Lung (tissue), 16 donors: Measurements from ENCODE around the gene XYLT2. TPM values are rescaled to one million over a fixed set of nuclear protein-coding genes. Genes with fewer than 3 reads are reported as not detected.

Experiments
- ATAC-seq: fragments of 200-7000 bp; cut with Tn5 transposase; one replicate; pipeline ENCODE4 v1.9.1; 2020; ENCODE audit warnings: moderate number of reproducible peaks; ENCODE audit not compliant: insufficient read depth, low FRiP score
- DNase-seq, 3 donors: peaks; one replicate each; pipeline ENCODE4 v3.0.0-alpha.2; 2013 to 2017
- H3K27ac ChIP-seq, 2 donors: one replicate each; pipeline ENCODE4 v1.5.1; 2013; ENCODE audit warnings: mild to moderate bottlenecking in 2 of 2, moderate library complexity in 2 of 2, control low read depth in 1 of 2, inconsistent platforms in 1 of 2, low read depth in 1 of 2, low read length in 1 of 2
- H3K27me3 ChIP-seq, 3 donors: one replicate each; pipeline ENCODE4 v1.5.1; 2013; ENCODE audit warnings: low read length in 2 of 3; ENCODE audit not compliant: control insufficient read depth in 3 of 3, insufficient read depth in 3 of 3
- H3K36me3 ChIP-seq, 4 donors: one replicate each; pipeline ENCODE4 v1.5.1; 2013; ENCODE audit warnings: low read length in 4 of 4, mild to moderate bottlenecking in 1 of 4, moderate library complexity in 1 of 4; ENCODE audit not compliant: control insufficient read depth in 4 of 4, insufficient read depth in 4 of 4
- H3K4me1 ChIP-seq, 5 donors: one replicate each; pipeline ENCODE4 v1.5.1; 2013; ENCODE audit warnings: low read length in 5 of 5, mild to moderate bottlenecking in 2 of 5, moderate library complexity in 1 of 5; ENCODE audit not compliant: control insufficient read depth in 5 of 5, insufficient read depth in 5 of 5
- H3K4me3 ChIP-seq: one replicate; pipeline ENCODE4 v1.5.1; 2013; ENCODE audit warnings: mild to moderate bottlenecking, control low read depth, moderate library complexity
- H3K9ac ChIP-seq, 2 donors: one replicate each; pipeline ENCODE4 v1.5.1; 2013; ENCODE audit warnings: low read length in 2 of 2, control low read depth in 1 of 2; ENCODE audit not compliant: insufficient read depth in 1 of 2
- H3K9me3 ChIP-seq, 4 donors: one replicate each; pipeline ENCODE4 v1.5.1; 2013; ENCODE audit warnings: low read length in 3 of 4, mild to moderate bottlenecking in 1 of 4, moderate library complexity in 1 of 4; ENCODE audit not compliant: control insufficient read depth in 4 of 4, insufficient read depth in 3 of 4
- CTCF ChIP-seq: IDR thresholded peaks from 2 replicates; pipeline ENCODE4 v1.5.1; 2012; ENCODE audit warnings: mild to moderate bottlenecking; ENCODE audit errors: control extremely low read depth, extremely low read depth
- WGBS, 2 donors: extraction: QIAGEN DNeasy Blood & Tissue Kit; methylation state at CpG; one replicate each; pipeline ENCODE4 v1.1.7; 2013; 5-methylcytosine and 5-hydroxymethylcytosine counted together
- long read RNA-seq, 5 donors: transcript quantifications; one replicate each; lab custom pipeline, GENCODE V29; 2026
- polyA plus RNA-seq, 2 donors: library from polyadenylated mRNA; stranded (reverse); fragments of 200-250 nt; gene quantifications; one replicate each; pipeline ENCODE4 v1.2.1, GENCODE V29; 2013
- total RNA-seq, 2 donors: library from RNA; depleted of rRNA in 1 of 2; stranded (reverse); fragments of >200 nt in 1 of 2; gene quantifications; one replicate each; pipeline ENCODE4 v1.2.1, GENCODE V29; 2014 to 2021
- donor health status: control.
- donor health status: control.
- donor health status: Bipolar disorder and iron deficiency.
- donor health status: healthy.
- donor health status: DM: yes; HTN: yes; CAD: no.

The XYLT2 gene
- 10 to 100 TPM; 20.9 to 28.5 TPM for total RNA-seq
- 10 to 100 TPM in 1 of 2 donors, 1 to 10 TPM in 1; 9.6 to 11.5 TPM for polyA plus RNA-seq
- long read RNA-seq, donor 1, transcript XYLT2-206 (1 exons, 2,174 nt) = major isoform, 18 of 28 reads
- long read RNA-seq, donor 1, partial matches to known transcripts = 6 of 28 reads
- long read RNA-seq, donor 1, other reads (novel, unspliced or antisense) = 0 of 28 reads
- long read RNA-seq, donor 2, transcript XYLT2-206 (1 exons, 2,174 nt) = major isoform, 14 of 14 reads
- long read RNA-seq, donor 2, partial matches to known transcripts = 0 of 14 reads
- long read RNA-seq, donor 2, other reads (novel, unspliced or antisense) = 0 of 14 reads
- long read RNA-seq, donor 3, transcript XYLT2-206 (1 exons, 2,174 nt) = major isoform, 14 of 15 reads
- long read RNA-seq, donor 3, partial matches to known transcripts = 0 of 15 reads
- long read RNA-seq, donor 3, other reads (novel, unspliced or antisense) = 0 of 15 reads
- long read RNA-seq, donor 4, transcript XYLT2-206 (1 exons, 2,174 nt) = major isoform, 14 of 19 reads
- long read RNA-seq, donor 4, partial matches to known transcripts = 5 of 19 reads
- long read RNA-seq, donor 4, other reads (novel, unspliced or antisense) = 0 of 19 reads
- long read RNA-seq, donor 5, transcript XYLT2-206 (1 exons, 2,174 nt) = major isoform, 27 of 33 reads
- long read RNA-seq, donor 5, partial matches to known transcripts = 0 of 33 reads
- long read RNA-seq, donor 5, other reads (novel, unspliced or antisense) = 0 of 33 reads

GRCh38 chr17:50345432-50346312 is at the start of gene XYLT2:
Gene XYLT2 (plus strand): TSS chr17:50346126. CDS start chr17:50346141, 15 bp downstream.
- Histone ChIP-seq H3K27me3 (no peaks in the 10 kb centered on the region), H3K9me3 (no peaks in the 10 kb centered on the region), H3K9ac (peak within 1 kb of the TSS; percentile 46 to 67), H3K4me1 (peaks cover 0 to 21% (median 0%) of the 10 kb centered on the region in 5 donors), H3K4me3 (peak within 1 kb of the TSS; percentile 63), H3K36me3 (no peaks in the 10 kb centered on the region), H3K27ac (peak within 1 kb of the TSS; percentile 51 to 76)
- WGBS, 2 donors = 4 to 8% methylated on average over 54 to 87 of the region's 87 CpGs
- peak; percentile 83 to 94 (median 85) for DNase-seq
- no peak for TF ChIP-seq CTCF
- ATAC-seq = peak; percentile 96

- Histone ChIP-seq H3K9me3 (no peaks in the 10 kb centered on the region), H3K36me3 (no peaks in the 10 kb centered on the region), H3K4me1 (no peaks in the 10 kb centered on the region), H3K4me3 (no peak overlapping the region), H3K27ac (no peak overlapping the region), H3K9ac (no peak overlapping the region), H3K27me3 (no peaks in the 10 kb centered on the region)
- peak; percentile 91 for TF ChIP-seq CTCF
- DNase-seq = peak; percentile 54 to 78 (median 64)
- 14 to 26% methylated on average over 7 of the region's 7 CpGs for WGBS, 2 donors
- peak; percentile 85 for ATAC-seq
These were observed 48.5 kb upstream of the XYLT2 start for GRCh38 chr17:50297407-50297865.

- WGBS, 2 donors = 68 to 70% methylated on average over 11 of the region's 11 CpGs
These were observed 47.9 kb upstream of the XYLT2 start for GRCh38 chr17:50298018-50298417.

More at GRCh38 chr17:50298018-50298417, 47.9 kb upstream of the XYLT2 start:
- Histone ChIP-seq H3K36me3 (no peaks in the 10 kb centered on the region), H3K4me3 (no peak overlapping the region), H3K27ac (no peak overlapping the region), H3K9me3 (no peaks in the 10 kb centered on the region), H3K9ac (no peak overlapping the region), H3K4me1 (no peaks in the 10 kb centered on the region), H3K27me3 (no peaks in the 10 kb centered on the region)
- no peak for TF ChIP-seq CTCF
- no peak for ATAC-seq
- no peak for DNase-seq
